22Rv1 (cell line): Measurements from ENCODE around the gene TAF8.

Experiments
- CTCF ChIP-seq: fragments of 450-650 bp; IDR thresholded peaks from 2 replicates; pipeline ENCODE4 v1.5.1; 2017; ENCODE audit warnings: mild to moderate bottlenecking
- ZFX ChIP-seq: fragments of 450-650 bp; IDR thresholded peaks from 2 replicates; pipeline ENCODE4 v1.6.1; 2017; ENCODE audit warnings: antibody characterized with exemption, borderline replicate concordance

- no peak for TF ChIP-seq CTCF
- TF ChIP-seq ZFX = no peak
Measured at GRCh38 chr6:42118162-42119001, 68.1 kb downstream of the TAF8 start.
